IPS-20b (cell line): Measurements from ENCODE around the gene NTF3.

Experiments
- H3K27ac ChIP-seq: one replicate; pipeline ENCODE4 v1.5.1; 2013; ENCODE audit warnings: low read length
- H3K27me3 ChIP-seq: 2 replicates; pipeline ENCODE4 v1.6.1; 2013; ENCODE audit warnings: mild to moderate bottlenecking, low read length, inconsistent platforms; ENCODE audit not compliant: insufficient read depth
- H3K36me3 ChIP-seq: 2 replicates; pipeline ENCODE4 v1.6.1; 2013; ENCODE audit warnings: low read depth, mild to moderate bottlenecking, inconsistent platforms, low read length, moderate library complexity; ENCODE audit not compliant: insufficient read depth
- H3K4me1 ChIP-seq: 2 replicates; pipeline ENCODE4 v1.6.1; 2013; ENCODE audit warnings: mild to moderate bottlenecking, control low read depth, inconsistent platforms, low read length, moderate library complexity; ENCODE audit not compliant: insufficient read depth
- H3K4me3 ChIP-seq: 2 replicates; pipeline ENCODE4 v1.5.1; 2013; ENCODE audit warnings: mild to moderate bottlenecking, low read length, inconsistent platforms
- H3K9ac ChIP-seq: 2 replicates; pipeline ENCODE4 v1.6.1; 2013; ENCODE audit warnings: low read depth, mild to moderate bottlenecking, inconsistent platforms, low read length, moderate library complexity
- H3K9me3 ChIP-seq: 2 replicates; pipeline ENCODE4 v1.6.1; 2013; ENCODE audit warnings: mild to moderate bottlenecking, low read depth, low read length, inconsistent platforms; ENCODE audit not compliant: insufficient read depth

Gene NTF3

DNA sequence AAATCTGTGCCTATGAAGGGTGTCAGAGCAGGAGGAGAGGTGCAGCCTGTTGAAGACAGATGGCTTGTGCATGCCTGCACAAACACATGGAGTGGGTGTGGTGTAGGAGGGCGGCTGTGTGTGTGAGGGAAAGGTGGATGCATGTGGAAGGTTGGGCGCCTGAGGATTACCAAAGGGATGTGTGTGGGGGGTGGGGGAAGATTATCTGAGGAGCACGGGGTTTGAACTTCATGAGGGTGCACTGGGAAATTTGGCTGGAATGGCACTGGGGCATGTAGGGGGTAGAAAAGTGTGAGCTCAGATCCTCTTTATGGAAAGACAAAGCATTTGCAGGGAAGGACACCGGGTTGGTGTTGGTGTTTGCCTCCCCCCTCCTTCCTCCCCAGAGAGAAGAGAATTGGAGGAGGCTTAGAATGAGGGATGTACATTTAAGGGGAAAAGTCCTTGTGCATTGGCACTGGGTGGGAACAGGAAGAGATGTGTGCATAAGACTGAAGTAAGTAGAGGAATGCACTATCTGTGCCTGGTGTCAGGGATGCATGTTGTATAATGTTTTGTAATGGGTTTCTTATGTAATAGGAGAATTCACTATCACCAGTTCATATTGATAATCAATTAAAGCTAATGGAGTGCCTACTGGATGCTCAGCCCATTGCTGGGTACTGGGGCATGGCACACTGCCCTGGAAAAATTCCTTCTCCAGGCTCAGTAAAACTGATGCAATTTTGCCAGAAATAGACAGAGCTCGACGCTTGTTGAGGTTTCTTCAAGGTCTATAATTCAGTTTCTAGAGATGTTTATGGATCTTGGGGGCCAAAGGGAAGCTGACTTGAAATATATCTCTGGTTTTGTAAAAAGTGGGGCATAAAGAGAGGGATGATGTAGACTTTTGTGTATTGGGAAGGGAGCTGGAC lies 3.0 kb downstream of the NTF3 start:
- no peak overlapping the region for H3K27ac ChIP-seq
- no peak overlapping the region for H3K9ac ChIP-seq
- H3K4me1 ChIP-seq = peaks cover 6% of the 10 kb centered on the region
- H3K4me3 ChIP-seq = no peak overlapping the region
- H3K27me3 ChIP-seq = peaks cover 93% of the 10 kb centered on the region
- no peaks in the 10 kb centered on the region for H3K9me3 ChIP-seq
- H3K36me3 ChIP-seq = no peaks in the 10 kb centered on the region

DNA sequence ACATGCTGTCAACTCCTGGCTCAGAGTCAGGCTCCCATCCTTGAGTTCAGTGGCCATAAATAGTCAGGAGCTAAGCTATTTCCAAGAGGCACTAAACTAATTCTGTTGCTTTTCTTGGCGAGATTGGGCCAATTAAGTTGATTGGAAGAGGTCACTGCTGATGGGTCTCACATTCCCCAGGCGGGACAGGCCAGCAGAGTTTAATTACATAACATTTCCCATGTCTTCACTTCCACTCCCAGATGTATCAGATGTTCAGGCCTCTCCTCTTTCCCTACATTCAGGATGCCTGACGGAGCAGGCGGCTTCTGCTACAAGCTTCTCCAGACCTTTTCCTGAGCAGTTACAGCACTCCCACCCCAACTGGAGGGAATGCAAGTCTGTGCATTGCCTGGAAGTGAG lies 5.3 kb downstream of the NTF3 start:
- H3K27me3 ChIP-seq = peaks cover 70% of the 10 kb centered on the region
- no peak overlapping the region for H3K9ac ChIP-seq
- H3K4me3 ChIP-seq = no peak overlapping the region
- no peaks in the 10 kb centered on the region for H3K36me3 ChIP-seq
- no peak overlapping the region for H3K27ac ChIP-seq
- H3K9me3 ChIP-seq = no peaks in the 10 kb centered on the region
- peaks cover 17% of the 10 kb centered on the region for H3K4me1 ChIP-seq

DNA sequence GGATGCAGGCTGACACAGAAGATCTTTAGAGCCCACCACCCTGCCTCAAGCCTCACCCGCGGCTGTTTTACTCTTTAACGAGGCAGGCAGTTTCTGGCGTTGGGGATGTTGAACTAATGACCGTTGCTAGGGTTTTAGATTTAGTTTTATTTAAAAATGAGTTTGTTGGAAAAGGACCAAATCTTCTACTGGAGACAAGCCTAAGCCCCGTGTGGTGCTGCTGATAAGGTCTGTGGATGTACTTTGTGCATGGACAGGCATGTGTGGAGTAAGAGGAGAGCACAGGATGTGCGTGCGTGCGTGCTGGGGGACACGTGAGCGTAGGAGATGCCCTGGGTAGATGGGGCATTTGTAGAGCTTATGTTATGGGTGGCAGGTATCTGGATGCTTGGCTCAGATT lies 5.7 kb downstream of the NTF3 start:
- no peaks in the 10 kb centered on the region for H3K9me3 ChIP-seq
- H3K27me3 ChIP-seq = peaks cover 66% of the 10 kb centered on the region
- no peak overlapping the region for H3K27ac ChIP-seq
- H3K4me1 ChIP-seq = peaks cover 18% of the 10 kb centered on the region
- H3K36me3 ChIP-seq = no peaks in the 10 kb centered on the region
- H3K4me3 ChIP-seq = no peak overlapping the region
- no peak overlapping the region for H3K9ac ChIP-seq

- Histone ChIP-seq H3K4me3 (no peak overlapping the region), H3K9ac (no peak overlapping the region), H3K27ac (no peak overlapping the region), H3K4me1 (peaks cover 17% of the 10 kb centered on the region), H3K36me3 (no peaks in the 10 kb centered on the region), H3K27me3 (peaks cover 55% of the 10 kb centered on the region), H3K9me3 (no peaks in the 10 kb centered on the region)
These were observed 6.8 kb downstream of the NTF3 start for GRCh38 chr12:5438671-5439200.

DNA sequence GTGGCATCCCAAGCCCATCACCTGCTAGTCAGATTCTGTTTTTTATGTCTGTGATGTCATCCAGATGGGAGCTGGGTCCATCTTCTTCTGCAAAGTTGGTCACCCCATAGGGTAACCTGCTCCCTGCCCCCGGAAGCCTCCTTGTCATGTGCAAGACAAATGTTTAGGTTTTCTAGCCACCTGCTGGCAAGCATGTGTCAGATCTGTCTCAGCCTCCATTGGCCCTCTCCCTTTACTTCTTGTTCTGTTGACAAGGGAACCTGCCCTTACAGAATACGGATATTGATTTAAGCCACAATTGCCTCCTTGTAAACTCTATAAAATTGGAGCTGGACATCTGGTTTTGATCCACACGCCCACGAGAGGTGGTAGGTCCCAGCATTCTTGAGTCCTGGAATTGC lies 7.5 kb downstream of the NTF3 start:
- Histone ChIP-seq H3K9ac (no peak overlapping the region), H3K36me3 (no peaks in the 10 kb centered on the region), H3K9me3 (no peaks in the 10 kb centered on the region), H3K27me3 (peaks cover 48% of the 10 kb centered on the region), H3K4me1 (peaks cover 12% of the 10 kb centered on the region), H3K27ac (no peak overlapping the region), H3K4me3 (no peak overlapping the region)

DNA sequence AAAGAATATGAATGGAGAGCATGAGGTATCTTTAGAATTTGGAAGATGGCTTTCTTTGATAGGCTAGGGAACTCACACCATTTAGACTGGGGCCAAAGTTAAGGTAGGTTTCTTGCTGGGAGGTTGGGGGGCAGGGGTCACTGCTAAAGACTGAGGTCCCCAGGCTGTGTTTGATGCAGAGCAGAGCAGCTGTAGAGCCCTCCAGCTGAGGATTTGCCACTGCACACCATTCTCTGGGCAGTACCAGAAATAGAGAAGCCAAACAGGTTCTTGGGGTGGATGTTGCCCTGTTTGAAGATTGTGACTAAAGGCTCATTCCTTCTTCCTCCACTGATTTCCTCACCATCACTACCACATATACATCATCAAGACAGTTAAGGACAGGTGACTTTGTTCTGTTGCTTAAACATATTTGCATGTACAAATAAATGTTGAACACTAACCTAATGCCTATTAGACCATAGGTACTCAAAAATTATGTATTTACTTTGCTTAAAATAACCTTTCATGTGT lies 7.9 kb downstream of the NTF3 start:
- Histone ChIP-seq H3K4me3 (no peak overlapping the region), H3K36me3 (no peaks in the 10 kb centered on the region), H3K27ac (no peak overlapping the region), H3K27me3 (peaks cover 44% of the 10 kb centered on the region), H3K9ac (no peak overlapping the region), H3K9me3 (no peaks in the 10 kb centered on the region), H3K4me1 (peaks cover 12% of the 10 kb centered on the region)

DNA sequence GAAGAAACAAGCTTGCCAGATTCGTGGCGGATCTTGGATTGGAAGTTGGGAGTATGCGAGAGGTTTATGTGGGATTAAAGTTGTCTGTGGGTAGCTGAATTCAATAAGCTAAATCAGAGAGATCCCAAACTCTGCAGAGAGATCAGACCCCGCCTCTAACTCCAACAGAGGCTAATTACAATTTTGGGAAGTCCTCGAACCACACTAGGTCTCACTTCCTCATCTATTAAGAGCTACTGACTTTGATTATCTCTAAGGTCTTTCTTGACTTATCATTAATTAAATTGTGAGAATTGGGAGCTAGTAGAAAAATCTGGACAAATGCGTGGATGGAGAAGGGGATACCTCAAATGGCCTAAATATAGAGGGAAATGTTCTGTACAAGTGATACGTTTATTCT lies 9.1 kb downstream of the NTF3 start:
- no peak overlapping the region for H3K9ac ChIP-seq
- peaks cover 12% of the 10 kb centered on the region for H3K4me1 ChIP-seq
- H3K27ac ChIP-seq = no peak overlapping the region
- H3K4me3 ChIP-seq = no peak overlapping the region
- no peaks in the 10 kb centered on the region for H3K36me3 ChIP-seq
- H3K27me3 ChIP-seq = peaks cover 32% of the 10 kb centered on the region
- no peaks in the 10 kb centered on the region for H3K9me3 ChIP-seq

DNA sequence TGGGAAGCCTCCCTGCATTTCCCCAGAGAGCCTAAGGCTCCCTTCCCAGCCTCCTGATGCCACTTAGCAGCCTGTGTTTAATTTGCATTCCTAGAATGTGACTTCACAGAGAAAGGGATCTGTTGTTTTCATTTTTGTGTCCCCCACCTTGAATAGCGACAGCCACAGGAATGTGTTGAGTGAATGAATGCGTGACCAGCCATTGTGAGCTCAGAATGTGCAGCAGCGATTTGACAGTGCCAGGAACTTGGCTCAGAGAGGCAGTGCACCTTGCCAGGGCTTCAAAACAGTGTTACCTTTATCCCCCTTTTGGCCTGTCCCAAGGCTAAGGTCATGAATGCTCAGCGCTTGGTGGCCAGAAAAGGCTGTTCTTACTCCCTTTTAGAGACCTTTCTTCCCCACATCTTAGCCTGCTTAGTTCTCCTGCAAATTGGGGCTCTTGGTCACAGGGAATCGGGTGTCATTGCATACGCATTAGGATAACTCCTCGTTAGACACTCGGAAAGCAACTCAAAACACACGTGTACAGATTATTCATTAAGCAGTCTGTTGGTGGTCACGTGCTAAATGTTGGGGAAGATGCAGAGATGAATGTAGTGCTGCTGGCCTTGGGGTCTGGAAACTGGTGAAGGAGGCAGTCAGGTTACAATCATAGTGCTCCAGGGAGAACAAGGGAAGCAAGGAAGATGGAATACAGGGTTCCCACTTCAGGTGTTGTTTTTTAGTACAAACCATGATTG lies 9.8 kb downstream of the NTF3 start:
- H3K9me3 ChIP-seq = no peaks in the 10 kb centered on the region
- H3K27me3 ChIP-seq = peaks cover 25% of the 10 kb centered on the region
- no peak overlapping the region for H3K4me3 ChIP-seq
- no peak overlapping the region for H3K27ac ChIP-seq
- H3K9ac ChIP-seq = no peak overlapping the region
- no peaks in the 10 kb centered on the region for H3K36me3 ChIP-seq
- H3K4me1 ChIP-seq = peaks cover 12% of the 10 kb centered on the region

DNA sequence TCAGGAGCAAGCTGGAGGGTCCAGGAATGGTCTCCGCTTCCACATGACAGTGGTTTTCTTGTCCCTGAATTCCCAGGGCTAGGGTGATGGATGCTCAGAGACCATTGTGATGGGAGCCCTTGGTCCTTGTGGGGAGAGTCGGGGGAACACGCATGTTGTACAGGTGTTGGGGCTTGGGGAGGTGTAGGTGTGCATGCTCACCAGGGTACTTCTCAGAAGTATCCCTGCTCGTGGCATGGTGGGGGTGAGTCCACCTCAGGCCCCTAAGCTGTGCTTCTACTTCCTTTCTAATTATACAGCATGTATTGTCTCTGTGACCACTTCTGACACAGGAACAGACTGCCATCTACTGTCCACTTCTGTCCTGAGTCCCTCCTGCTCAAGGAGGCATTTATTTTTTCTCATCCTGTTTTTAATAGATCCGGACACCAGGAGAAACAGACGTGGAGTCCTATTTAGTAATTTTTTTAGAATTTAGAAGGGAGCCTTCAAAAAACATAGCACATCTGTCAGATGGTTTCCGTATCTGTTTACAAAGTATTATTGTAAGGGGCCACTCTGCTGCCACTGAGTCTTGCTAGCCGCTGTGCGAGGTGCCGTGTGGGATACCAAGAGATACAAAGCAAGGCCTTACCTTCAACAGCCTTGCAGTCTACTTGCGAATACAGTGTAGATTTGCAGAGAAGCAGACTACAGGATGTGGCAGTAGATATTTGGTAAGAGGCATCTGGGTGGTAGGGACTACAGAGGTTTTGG lies 10.5 kb downstream of the NTF3 start:
- H3K9me3 ChIP-seq = no peaks in the 10 kb centered on the region
- no peak overlapping the region for H3K27ac ChIP-seq
- no peak overlapping the region for H3K4me3 ChIP-seq
- H3K4me1 ChIP-seq = peaks cover 12% of the 10 kb centered on the region
- H3K9ac ChIP-seq = no peak overlapping the region
- H3K36me3 ChIP-seq = no peaks in the 10 kb centered on the region
- H3K27me3 ChIP-seq = peaks cover 18% of the 10 kb centered on the region

DNA sequence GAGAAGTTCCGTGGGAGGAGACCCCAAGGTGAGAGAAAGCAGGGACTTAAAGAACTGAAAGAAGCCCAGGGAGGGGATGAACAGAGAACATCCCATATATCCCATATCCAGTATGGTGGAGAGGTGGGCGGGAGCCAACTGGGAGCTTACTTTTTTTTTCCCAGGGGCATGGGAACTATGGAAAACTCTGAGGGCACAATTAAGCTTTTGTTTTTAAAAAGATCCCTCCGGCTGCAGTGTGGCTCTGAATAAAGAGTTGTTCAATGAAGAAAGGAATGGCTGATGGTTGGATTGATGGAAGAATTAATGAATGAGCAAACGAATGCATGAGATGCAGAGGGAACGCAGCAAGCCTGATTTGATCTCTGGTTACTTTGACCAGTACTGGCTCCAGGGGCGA lies 12.6 kb downstream of the NTF3 start:
- Histone ChIP-seq H3K9me3 (no peaks in the 10 kb centered on the region), H3K9ac (no peak overlapping the region), H3K4me1 (peaks cover 12% of the 10 kb centered on the region), H3K4me3 (no peak overlapping the region), H3K27me3 (peaks cover 2% of the 10 kb centered on the region; the same call in 1 of the 2 replicates), H3K36me3 (no peaks in the 10 kb centered on the region), H3K27ac (no peak overlapping the region)

- H3K36me3 ChIP-seq = no peaks in the 10 kb centered on the region
- no peaks in the 10 kb centered on the region for H3K9me3 ChIP-seq
- no peak overlapping the region for H3K9ac ChIP-seq
- no peak overlapping the region for H3K4me3 ChIP-seq
- no peaks in the 10 kb centered on the region for H3K4me1 ChIP-seq
- H3K27me3 ChIP-seq = peaks cover 6% of the 10 kb centered on the region; the same call in 1 of the 2 replicates
- no peak overlapping the region for H3K27ac ChIP-seq
These were observed 15.4 kb downstream of the NTF3 start for GRCh38 chr12:5447320-5447719.
